Right lobe of liver (tissue), 6 donors: Measurements from ENCODE around the gene CHAC2. TPM values are rescaled to one million over a fixed set of nuclear protein-coding genes. Genes with fewer than 3 reads are reported as not detected.

Experiments used
- ATAC-seq, 4 donors: fragments of 200-7000 bp; cut with Tn5 transposase; one replicate each; pipeline ENCODE4 v1.9.1; 2020; ENCODE audit warnings: mild to moderate bottlenecking in 4 of 4, moderate library complexity in 4 of 4
- DNase-seq, 3 donors: peaks; one replicate each; pipeline ENCODE4 v3.0.0-alpha.2; 2020
- H3K27ac ChIP-seq, 3 donors: fragments of 200-600 bp; one replicate each; pipeline ENCODE4 v1.8.0; 2022
- H3K27me3 ChIP-seq, 2 donors: fragments of 200-600 bp; one replicate each; pipeline ENCODE4 v1.8.0; 2022
- H3K36me3 ChIP-seq, 4 donors: fragments of 200-600 bp; sonication (generic) in 1 of 4; one replicate each; pipeline versions ENCODE4 v1.5.1 to v1.8.0; 2017 to 2022; ENCODE audit warnings: control low read depth in 1 of 4
- H3K4me1 ChIP-seq, 4 donors: fragments of 200-600 bp; sonication (generic) in 1 of 4; one replicate each; pipeline versions ENCODE4 v1.5.1 to v1.8.0; 2017 to 2022; ENCODE audit warnings: control low read depth in 1 of 4
- H3K4me3 ChIP-seq, 3 donors: fragments of 200-600 bp; one replicate each; pipeline ENCODE4 v1.8.0; 2022
- H3K9me3 ChIP-seq, 4 donors: fragments of 200-600 bp; sonication (generic) in 1 of 4; one replicate each; pipeline versions ENCODE4 v1.5.1 to v1.8.0; 2017 to 2022; ENCODE audit warnings: control low read depth in 1 of 4
- POLR2A ChIP-seq: fragments of 450-650 bp; IDR thresholded peaks from one replicate; pipeline ENCODE4 v1.6.1; 2017; ENCODE audit warnings: antibody characterized with exemption, mild to moderate bottlenecking
- WGBS: methylation state at CpG from one replicate; pipeline ENCODE4 v1.1.6; 2018; ENCODE audit warnings: low coverage, low lambda C conversion rate; ENCODE audit not compliant: insufficient coverage; ENCODE audit errors: missing lambda C conversion rate; 5-methylcytosine and 5-hydroxymethylcytosine counted together
- intact Hi-C, 2 donors: fragments of 100-400 bp; cut with DNase I; formaldehyde crosslinking; loops; one replicate each; pipeline versions ENCODE4 v1.11.2 to v1.14.1; 2022
- total RNA-seq, 6 experiments: library from RNA; depleted of rRNA in 2 of 6; stranded (reverse); fragments of >200 nt in 2 of 6; fragmentation: NEBNext Ultra II Directional in 3 of 6; extraction: Animal tissue kit (Norgen Biotek cat#: 25700) in 3 of 6; gene quantifications; one replicate each; pipeline versions ENCODE4 v1.1.0 to v1.2.4, GENCODE V29; 2016 to 2023
- TF ChIP-seq, protein P1 (sequence below), 4 donors: fragments of 200-600 bp in 3 of 4; fragments of 450-650 bp in 1 of 4; IDR thresholded peaks; one replicate each; pipeline versions ENCODE4 v1.5.1 to v1.8.0; 2016 to 2022; ENCODE audit warnings: antibody characterized with exemption in 4 of 4, mild to moderate bottlenecking in 2 of 4
- donor health status: DM: no; HTN: yes; CAD: no.
- donor health status: DM: no; HTN: no; CAD: no.
- donor health status: DM: no; HTN: no; CAD: no.
- donor health status: DM: no; HTN: yes; CAD: no.
- donor health status: DM: no; HTN: yes; CAD: no.

CHAC2 gene
- total RNA-seq, 6 experiments from 2014 or later, result 1.2 to 4.3 (median 2.5) TPM

DNA sequence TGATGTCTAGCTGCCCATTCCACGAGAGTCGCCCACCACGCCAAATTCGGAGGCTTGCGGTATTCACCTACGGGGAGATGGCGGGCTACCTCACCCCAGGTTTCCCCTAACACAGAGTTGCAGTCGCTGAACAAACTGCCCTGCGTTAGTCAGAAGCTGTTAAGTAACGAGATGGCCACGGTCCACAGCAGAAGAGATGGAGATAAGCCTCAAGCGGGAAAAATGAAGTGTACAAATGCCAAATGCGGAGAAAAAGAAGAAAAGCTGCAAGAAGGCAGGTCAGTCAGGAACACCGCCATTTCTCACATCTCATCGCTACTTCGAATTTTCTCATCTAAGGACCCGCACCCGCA lies 18.7 kb downstream of the CHAC2 start:
- TF ChIP-seq, protein P1, sequence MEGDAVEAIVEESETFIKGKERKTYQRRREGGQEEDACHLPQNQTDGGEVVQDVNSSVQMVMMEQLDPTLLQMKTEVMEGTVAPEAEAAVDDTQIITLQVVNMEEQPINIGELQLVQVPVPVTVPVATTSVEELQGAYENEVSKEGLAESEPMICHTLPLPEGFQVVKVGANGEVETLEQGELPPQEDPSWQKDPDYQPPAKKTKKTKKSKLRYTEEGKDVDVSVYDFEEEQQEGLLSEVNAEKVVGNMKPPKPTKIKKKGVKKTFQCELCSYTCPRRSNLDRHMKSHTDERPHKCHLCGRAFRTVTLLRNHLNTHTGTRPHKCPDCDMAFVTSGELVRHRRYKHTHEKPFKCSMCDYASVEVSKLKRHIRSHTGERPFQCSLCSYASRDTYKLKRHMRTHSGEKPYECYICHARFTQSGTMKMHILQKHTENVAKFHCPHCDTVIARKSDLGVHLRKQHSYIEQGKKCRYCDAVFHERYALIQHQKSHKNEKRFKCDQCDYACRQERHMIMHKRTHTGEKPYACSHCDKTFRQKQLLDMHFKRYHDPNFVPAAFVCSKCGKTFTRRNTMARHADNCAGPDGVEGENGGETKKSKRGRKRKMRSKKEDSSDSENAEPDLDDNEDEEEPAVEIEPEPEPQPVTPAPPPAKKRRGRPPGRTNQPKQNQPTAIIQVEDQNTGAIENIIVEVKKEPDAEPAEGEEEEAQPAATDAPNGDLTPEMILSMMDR (IDR thresholded peaks at IDR 0.05), result no peak
- TF ChIP-seq POLR2A, result no peak
- Histone ChIP-seq H3K4me1 (peaks cover 0 to 25% (median 6%) of the 10 kb centered on the region in 4 donors), H3K4me3 (peak overlapping the region; percentile 93 to 98 (median 98)), H3K36me3 (no peaks in the 10 kb centered on the region), H3K27me3 (no peaks in the 10 kb centered on the region), H3K9me3 (no peaks in the 10 kb centered on the region), H3K27ac (peak overlapping the region; percentile 61 to 79 (median 77))
- 0% methylated on average over 18 of the region's 18 CpGs for WGBS
- DNase-seq (peak in 2 of 3 donors; percentile 47 to 62), ATAC-seq (peak; percentile 54 to 62 (median 58))
- intact Hi-C loops, result no loop called here

DNA sequence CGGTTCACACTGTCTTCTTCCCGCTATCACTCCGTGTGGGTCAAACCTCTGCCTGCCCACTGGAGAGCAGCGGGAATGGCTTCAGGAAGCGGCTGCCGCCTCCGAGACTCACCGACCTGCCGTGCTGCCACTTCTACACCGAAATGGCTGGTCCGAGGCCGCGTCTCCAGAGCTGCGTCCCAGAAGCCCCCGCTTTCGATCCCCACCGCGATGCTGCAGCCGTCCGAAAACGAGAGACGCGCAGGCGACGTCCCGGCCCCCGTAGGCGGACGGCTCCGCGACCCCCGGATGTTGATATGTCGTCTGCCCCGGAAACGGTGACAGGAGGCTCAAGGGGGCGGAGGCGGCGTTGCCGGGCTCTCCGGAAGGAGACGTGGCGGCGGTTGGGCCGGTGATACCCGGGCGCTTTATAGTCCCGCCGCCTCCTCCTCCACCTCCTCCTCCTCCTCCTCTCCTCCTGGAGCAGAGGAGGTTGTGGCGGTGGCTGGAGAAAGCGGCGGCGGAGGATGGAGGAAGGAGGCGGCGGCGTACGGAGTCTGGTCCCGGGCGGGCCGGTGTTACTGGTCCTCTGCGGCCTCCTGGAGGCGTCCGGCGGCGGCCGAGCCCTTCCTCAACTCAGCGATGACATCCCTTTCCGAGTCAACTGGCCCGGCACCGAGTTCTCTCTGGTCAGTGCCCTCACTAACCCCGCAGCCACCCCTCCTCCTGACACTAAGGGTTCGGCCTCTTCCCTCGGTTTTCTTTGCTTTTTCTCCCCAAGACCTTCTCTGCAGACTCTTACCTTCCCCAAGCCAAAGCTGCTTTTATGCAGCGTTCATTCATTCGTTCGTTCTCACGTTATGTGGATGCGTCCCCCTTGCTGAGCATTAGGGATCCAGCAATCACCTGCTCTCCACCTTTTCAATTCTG lies 19.4 kb downstream of the CHAC2 start, which contains the start of the genes ASB3 and ERLEC1:
ASB3 (minus strand) TSS at position 249 of the 909 bp plus-strand sequence. CDS start 21,381 bp downstream, outside the sequence.
ERLEC1 (plus strand) TSS at position 340 of the 909 bp plus-strand sequence; CDS start at position 507, 167 bp downstream.
- no peaks in the 10 kb centered on the region for H3K27me3 ChIP-seq
- H3K9me3 ChIP-seq, result no peaks in the 10 kb centered on the region
- no peaks in the 10 kb centered on the region for H3K36me3 ChIP-seq
- ATAC-seq (peak; percentile 97 to 98 (median 98)), DNase-seq (peak; percentile 92 to 93 (median 93))
- peaks cover 0 to 25% (median 6%) of the 10 kb centered on the region in 4 donors for H3K4me1 ChIP-seq
- peak within 1 kb of the TSS; percentile 61 to 79 (median 77) for H3K27ac ChIP-seq
- intact Hi-C loops, result no loop called here
- whole genome bisulfite sequencing, result 0% methylated on average over 25 of the region's 77 CpGs
- H3K4me3 ChIP-seq, result peak within 1 kb of the TSS; percentile 93 to 98 (median 98)
- peak; percentile 53 for TF ChIP-seq POLR2A
- TF ChIP-seq, protein P1 (IDR thresholded peaks at IDR 0.05), result no peak

DNA sequence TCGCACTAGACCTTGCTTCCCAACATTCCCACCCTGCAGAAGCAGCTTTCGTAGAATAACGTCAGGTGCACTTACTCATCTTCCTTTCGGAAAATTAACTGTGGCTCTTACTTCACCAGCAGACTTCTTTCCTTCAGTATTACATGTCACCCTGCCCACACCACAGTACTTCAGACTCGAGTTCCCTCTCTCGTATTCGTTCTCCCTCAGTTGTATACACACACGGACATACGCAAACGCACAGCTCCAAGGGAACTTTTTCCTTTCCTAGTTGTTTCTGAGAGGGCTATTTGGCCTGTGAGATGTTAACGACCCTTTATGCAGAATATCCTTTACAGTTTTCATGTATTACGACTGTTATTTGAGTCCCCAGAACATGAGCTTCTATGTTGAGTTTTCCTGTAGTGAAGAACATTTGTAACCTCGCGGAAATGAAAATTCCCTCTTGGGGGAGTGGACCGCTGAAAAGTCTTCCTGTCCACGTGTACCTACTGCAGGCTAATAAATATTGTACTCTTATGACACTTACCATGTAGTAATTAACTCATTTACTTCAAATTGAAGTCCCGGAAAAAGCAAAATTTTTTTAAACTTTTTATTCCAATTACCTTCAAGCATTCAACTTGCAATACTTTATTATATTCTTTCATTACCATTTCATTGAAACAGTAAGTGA lies 20.1 kb downstream of the CHAC2 start:
- no peaks in the 10 kb centered on the region for H3K27me3 ChIP-seq
- DNase-seq (no peak), ATAC-seq (peak in 3 of 4 donors; percentile 8 to 14 (median 9))
- WGBS, result under 1% methylated on average over 17 of the region's 17 CpGs
- H3K4me3 ChIP-seq, result peak overlapping the region; percentile 93 to 98 (median 98)
- H3K36me3 ChIP-seq, result no peaks in the 10 kb centered on the region
- intact Hi-C loops, result no loop called here
- H3K9me3 ChIP-seq, result no peaks in the 10 kb centered on the region
- no peak for TF ChIP-seq POLR2A
- H3K27ac ChIP-seq, result peak overlapping the region; percentile 61 to 79 (median 77)
- peaks cover 0 to 25% (median 6%) of the 10 kb centered on the region in 4 donors for H3K4me1 ChIP-seq

DNA sequence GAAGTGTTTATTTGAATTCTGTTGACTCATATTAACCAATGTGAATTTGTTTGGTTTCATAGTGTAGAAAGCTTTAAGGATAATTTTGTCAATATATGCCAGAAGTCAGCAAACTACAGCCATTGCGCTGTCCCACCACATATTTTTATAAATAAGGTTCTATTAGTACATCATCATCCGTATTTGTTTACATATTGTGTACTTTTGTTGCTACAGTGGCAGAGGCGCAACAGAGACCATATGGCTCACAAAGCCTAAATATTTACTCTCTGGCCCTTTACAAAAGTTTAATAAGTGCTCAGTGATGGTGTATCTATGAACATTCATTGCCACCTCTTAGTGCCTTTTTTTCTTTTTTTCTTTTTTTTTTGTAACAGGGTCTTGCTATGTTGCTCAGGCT lies 25.7 kb downstream of the CHAC2 start:
- 85% methylated on average over 3 of the region's 3 CpGs for WGBS
- H3K4me1 ChIP-seq, result peaks cover 0 to 7% (median 0%) of the 10 kb centered on the region in 4 donors
- DNase-seq (no peak), ATAC-seq (no peak)
- H3K36me3 ChIP-seq, result peaks cover 0 to 28% (median 2%) of the 10 kb centered on the region in 4 donors
- no peaks in the 10 kb centered on the region for H3K9me3 ChIP-seq
- H3K27ac ChIP-seq, result no peak overlapping the region
- H3K4me3 ChIP-seq, result no peak overlapping the region
- intact Hi-C loops, result no loop called here
- TF ChIP-seq POLR2A, result no peak
- TF ChIP-seq, protein P1 (IDR thresholded peaks at IDR 0.05), result no peak
- no peaks in the 10 kb centered on the region for H3K27me3 ChIP-seq
